LNCaP clone FGC (cell line): ENCODE results near the gene ASIC1.
A peak's percentile ranks its signal among the peaks of the same experiment; 100 is the strongest.

ENCODE experiments used
- DNase-seq: peaks from one replicate; pipeline ENCODE4 v3.0.0-alpha.2; 2011; ENCODE audit warnings: low read depth
- H3K4me3 ChIP-seq: 2 replicates; pipeline ENCODE4 v1.5.1; 2011; ENCODE audit warnings: mild to moderate bottlenecking, low read depth, low read length, control low read depth
- TF ChIP-seq, protein P1 (sequence below): IDR thresholded peaks from 2 replicates; pipeline ENCODE4 v1.5.1; 2012; ENCODE audit warnings: mild to moderate bottlenecking; ENCODE audit not compliant: control insufficient read depth, insufficient read depth; ENCODE audit errors: extremely low read depth

The ASIC1 gene

DNA sequence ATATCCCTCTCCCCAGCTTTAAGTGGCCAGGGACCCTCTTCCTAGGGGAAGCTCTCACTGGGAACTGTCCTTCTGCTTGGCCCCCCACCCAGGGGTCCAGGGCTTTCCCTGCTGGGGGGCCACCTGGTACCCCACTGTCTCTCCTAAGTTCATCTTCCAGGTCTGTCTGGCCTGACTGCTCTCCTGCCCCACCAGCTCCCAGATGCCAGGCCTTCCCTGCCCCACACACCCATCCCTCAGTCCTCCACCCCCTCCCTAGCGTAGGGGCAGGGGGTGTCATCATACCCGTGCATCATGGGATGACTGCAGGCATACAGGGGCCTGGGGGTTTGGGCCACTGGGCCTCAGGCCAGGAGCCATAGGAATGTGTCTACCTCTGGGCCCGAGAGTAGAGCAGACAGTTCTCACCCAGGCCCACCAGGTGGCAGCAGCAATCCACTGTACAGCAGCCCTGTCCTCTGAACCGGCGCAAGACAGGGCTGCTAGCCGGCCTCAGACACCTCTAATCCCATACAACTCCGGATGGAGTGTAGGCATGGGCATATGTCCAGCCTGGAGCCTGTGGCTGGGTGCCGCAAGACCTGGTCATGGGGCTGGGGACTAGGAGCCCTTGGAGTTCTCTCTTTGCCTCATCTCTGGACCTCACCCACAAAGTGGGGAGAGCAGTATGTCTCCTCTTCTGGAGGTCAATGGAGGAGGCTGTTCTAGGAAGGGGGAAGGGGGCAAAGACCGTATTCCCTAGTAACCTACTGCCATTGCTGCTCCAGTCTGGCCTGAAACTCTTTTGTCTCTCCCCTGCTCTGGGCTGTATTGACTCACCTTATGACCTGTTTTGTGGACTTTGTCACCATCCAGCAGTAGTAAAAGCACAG, 17.8 kb downstream of the ASIC1 start:
- peak; percentile 50 for DNase-seq
- no peak overlapping the region for H3K4me3 ChIP-seq
- TF ChIP-seq, protein P1, sequence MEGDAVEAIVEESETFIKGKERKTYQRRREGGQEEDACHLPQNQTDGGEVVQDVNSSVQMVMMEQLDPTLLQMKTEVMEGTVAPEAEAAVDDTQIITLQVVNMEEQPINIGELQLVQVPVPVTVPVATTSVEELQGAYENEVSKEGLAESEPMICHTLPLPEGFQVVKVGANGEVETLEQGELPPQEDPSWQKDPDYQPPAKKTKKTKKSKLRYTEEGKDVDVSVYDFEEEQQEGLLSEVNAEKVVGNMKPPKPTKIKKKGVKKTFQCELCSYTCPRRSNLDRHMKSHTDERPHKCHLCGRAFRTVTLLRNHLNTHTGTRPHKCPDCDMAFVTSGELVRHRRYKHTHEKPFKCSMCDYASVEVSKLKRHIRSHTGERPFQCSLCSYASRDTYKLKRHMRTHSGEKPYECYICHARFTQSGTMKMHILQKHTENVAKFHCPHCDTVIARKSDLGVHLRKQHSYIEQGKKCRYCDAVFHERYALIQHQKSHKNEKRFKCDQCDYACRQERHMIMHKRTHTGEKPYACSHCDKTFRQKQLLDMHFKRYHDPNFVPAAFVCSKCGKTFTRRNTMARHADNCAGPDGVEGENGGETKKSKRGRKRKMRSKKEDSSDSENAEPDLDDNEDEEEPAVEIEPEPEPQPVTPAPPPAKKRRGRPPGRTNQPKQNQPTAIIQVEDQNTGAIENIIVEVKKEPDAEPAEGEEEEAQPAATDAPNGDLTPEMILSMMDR = peak; percentile 94

DNA sequence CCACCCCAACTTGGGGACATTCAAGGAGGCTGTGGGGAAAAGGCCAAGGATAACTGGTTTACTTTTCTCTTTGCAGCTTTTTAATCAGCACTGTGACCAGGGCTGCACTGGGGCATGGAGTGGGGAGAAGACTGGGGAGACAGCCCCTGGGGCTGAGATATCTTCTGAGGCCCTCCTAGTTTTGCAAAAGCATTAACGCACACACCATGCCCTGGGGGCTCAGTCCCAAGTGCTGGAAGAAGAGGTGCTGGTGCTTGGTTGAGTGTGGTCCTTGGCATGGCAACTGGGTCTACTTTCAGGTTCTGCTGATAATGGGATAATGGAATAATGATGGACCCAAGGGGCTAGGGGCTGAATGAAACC, 18.4 kb downstream of the ASIC1 start:
- no peak for DNase-seq
- TF ChIP-seq, protein P1 = no peak
- no peak overlapping the region for H3K4me3 ChIP-seq

DNA sequence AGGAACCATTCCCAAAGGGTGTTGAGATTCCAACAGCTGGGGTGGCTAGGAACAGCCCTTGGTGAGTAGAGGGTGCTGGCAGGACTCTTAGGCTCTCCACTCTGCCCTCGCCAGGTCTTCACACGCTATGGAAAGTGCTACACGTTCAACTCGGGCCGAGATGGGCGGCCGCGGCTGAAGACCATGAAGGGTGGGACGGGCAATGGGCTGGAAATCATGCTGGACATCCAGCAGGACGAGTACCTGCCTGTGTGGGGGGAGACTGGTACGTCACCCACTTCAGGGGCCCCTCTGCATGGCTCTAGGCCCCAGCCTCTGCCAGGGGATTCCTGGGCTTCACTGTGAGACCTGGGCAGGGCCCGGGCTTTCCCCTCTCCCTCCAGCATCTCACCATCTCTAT, 19.7 kb downstream of the ASIC1 start:
- TF ChIP-seq, protein P1 = no peak
- DNase-seq = no peak
- H3K4me3 ChIP-seq = no peak overlapping the region

DNA sequence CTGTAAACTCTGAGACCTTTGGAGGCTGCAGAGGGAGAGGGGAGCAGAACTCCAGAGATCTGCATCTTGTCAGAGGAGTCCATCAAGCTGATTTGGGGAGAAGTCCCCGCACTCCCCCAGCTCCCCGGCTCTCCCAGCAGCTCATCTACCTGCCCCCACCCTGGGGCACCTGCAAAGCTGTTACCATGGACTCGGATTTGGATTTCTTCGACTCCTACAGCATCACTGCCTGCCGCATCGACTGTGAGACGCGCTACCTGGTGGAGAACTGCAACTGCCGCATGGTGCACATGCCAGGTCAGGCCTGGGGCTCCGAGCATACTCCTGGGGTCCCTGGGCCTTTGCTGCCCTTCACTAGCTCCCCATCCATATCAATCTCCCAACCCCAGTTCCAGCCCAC, 20.9 kb downstream of the ASIC1 start:
- no peak overlapping the region for H3K4me3 ChIP-seq
- no peak for DNase-seq
- TF ChIP-seq, protein P1 = no peak

DNA sequence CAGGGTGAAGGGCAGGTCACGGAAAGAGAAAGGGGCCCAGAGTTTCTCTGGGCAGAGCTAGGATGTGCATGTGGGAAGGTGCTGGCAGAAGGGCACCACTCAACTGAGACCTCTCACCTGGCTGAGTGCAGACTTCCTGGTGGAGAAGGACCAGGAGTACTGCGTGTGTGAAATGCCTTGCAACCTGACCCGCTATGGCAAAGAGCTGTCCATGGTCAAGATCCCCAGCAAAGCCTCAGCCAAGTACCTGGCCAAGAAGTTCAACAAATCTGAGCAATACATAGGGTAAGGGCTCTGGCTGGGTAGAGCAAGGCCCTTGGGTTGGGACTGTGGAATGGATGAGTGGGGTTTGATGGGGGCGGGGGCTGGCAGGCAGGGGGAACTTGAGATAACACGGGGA, 22.4 kb downstream of the ASIC1 start:
- DNase-seq = no peak
- TF ChIP-seq, protein P1 = no peak

DNA sequence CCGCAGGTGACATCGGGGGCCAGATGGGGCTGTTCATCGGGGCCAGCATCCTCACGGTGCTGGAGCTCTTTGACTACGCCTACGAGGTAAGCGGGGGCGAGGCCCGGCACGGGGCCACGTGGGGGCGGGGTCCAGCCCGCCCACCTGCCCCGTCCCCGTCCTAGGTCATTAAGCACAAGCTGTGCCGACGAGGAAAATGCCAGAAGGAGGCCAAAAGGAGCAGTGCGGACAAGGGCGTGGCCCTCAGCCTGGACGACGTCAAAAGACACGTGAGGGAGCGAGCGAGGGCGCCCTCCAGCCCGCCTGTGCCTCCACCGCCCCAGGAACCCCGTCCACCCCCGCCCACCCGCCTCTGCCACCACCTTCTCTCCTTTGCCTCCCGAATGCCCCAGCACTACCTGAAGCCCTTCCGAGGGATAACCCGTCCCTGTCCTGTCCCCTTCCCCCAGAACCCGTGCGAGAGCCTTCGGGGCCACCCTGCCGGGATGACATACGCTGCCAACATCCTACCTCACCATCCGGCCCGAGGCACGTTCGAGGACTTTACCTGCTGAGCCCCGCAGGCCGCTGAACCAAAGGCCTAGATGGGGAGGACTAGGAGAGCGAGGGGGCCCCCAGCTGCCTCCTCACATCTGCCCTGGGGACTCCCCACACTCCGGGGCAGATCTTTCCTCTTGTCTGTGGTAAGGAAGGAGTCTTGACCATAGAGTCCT, 23.9 kb downstream of the ASIC1 start:
- no peak overlapping the region for H3K4me3 ChIP-seq
- DNase-seq = no peak
- TF ChIP-seq, protein P1 = no peak

More for the DNA sequence above, 22.4 kb downstream of the ASIC1 start:
- H3K4me3 ChIP-seq = no peak overlapping the region
